ENCODE results near the gene COL9A3.
"Not testable (repeated sequence)": the region's sequence is repeated elsewhere in the genome, so short reads cannot be mapped to it uniquely, and the experiment has no call there.

The COL9A3 gene

GRCh38 chr20:62838128-62838891 lies 21.5 kb downstream of the COL9A3 start:
- no peak for DNase-seq

GRCh38 chr20:62839261-62839660 lies 22.4 kb downstream of the COL9A3 start:
- no peak for DNase-seq

GRCh38 chr20:62839816-62840215 lies 23.0 kb downstream of the COL9A3 start:
- no peak for DNase-seq

GRCh38 chr20:62840244-62841197 lies 23.7 kb downstream of the COL9A3 start:
- DNase-seq: no peak

- DNase-seq: no peak
These were observed 24.9 kb downstream of the COL9A3 start for GRCh38 chr20:62841705-62842212.

DNA sequence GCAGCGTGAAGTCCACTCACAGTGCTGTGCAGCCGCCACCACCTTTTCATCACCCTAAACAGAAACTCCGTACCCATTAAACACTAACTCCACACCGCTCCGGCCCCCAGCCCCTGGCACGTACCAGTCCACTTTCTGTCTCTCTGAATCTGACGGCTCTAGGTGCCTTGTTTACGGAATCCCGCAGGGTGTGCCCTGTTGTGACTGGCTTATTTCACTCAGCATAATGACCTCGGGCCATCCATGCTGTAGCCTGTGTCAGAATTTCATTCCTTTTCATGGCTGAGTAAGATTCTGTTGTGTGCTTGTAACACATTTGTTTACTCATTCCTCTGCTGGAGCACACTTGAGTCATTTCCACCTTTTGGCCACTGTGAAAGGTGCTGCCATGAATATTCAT lies 26.8 kb downstream of the COL9A3 start:
- no peak for DNase-seq

GRCh38 chr20:62844182-62844581 lies 27.3 kb downstream of the COL9A3 start:
- no peak for DNase-seq

GRCh38 chr20:62845416-62846160 lies 28.7 kb downstream of the COL9A3 start:
- no peak for DNase-seq

DNA sequence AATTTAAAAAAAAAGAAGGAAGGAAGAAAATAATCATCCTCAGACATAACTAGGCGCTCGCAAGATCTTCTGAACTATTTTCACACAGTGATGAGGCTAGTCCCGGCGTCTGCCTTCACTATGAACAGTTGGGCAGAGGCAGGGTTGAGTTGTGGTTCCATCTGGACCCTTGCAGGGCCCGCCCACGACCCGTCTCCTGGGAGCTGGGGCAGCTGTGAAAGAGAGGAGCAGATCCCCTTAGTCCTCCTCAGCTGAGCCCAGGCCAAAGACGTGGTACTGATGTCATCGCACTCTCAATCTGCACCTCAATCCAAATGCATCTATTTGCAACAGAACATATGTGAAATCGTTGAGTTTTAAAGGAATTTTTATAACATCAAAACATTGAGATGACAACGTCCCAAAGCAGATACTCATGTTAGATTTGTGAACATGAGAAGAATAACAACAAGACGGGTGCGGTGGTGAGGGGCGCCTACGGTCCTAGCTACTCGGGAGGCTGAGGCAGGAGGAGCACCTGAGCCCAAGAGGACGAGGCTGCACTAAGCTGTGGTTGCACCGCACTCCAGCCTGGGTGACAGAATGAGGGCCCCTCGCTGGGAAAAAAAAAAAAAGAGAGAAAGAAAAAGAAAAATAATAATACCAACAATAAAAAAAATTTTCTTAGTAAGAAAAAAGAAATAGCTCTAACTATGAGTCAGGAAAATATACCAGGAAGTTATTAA lies 29.5 kb downstream of the COL9A3 start:
- DNase-seq: no peak

GRCh38 chr20:62848917-62849316 lies 32.1 kb downstream of the COL9A3 start:
- not testable (repeated sequence) for DNase-seq

DNA sequence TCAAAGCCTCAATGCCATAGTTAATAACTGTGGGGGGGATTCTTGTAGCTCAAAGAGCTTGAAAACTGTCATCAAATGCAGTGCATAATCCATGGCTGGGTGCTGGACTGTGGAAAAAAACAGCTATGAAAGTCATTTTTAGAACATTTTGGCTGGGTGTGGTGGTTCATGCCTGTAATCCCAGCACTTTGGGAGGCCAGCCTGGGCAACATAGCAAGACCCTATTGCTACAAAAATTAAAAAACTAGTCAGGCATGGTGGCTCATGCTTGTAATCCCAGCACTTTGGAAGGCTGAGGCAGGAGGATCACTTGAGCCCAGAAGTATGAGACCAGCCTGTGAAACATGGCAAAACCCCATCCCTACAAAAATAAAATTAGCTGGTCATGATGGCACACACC lies 32.6 kb downstream of the COL9A3 start:
- no peak for DNase-seq

DNA sequence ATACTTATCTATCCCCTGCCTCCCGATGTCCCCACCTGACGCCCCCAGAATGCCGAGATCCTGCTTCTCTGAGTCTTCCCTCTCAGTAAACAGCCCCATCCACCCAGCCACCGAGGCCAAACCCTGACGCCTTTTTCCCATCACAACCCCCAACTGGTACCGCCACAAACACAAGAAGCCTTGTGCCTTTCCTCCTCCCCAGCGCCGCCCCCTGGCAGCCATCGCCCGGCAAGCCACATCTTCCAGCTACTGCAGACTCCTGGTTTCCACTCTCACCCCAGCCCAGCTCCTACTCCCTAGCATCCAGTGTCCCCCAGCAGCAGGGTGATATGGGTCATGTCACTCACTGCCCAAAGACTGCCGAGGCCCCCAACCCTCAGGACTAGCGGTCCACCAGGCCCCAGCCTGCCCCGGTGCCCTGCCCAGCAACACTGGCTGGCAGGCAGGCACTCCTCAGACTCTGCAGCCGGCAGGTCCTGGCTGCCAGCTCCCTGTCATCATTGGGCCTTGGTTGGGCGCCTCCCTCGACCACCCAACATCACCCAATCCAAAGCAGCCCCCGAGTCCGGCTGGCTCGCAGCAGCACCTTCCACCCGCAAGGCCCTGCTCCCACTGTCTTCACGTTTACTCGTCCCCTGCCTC lies 33.6 kb downstream of the COL9A3 start:
- no peak for DNase-seq

DNA sequence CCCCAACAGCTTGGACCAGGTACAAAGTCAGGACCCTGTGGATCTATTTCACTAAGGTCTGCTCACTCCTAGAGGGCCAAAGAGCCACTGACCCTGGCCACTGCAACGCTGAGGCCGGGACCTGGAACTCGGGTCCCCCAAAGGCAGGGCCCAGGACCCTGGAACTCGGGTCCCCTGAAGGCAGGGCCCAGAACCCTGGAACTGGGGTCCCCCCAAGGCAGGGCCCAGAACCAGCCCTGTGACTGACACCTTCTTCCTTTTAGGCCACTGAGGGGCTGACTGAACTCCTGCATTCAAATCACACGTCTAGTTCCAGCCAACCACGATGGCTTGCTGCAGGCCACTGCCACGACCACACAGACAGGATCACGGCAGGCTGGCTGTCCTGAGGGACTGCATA lies 35.3 kb downstream of the COL9A3 start:
- no peak for DNase-seq

- DNase-seq: no peak
These were observed 36.0 kb downstream of the COL9A3 start for GRCh38 chr20:62852841-62853240.

DNA sequence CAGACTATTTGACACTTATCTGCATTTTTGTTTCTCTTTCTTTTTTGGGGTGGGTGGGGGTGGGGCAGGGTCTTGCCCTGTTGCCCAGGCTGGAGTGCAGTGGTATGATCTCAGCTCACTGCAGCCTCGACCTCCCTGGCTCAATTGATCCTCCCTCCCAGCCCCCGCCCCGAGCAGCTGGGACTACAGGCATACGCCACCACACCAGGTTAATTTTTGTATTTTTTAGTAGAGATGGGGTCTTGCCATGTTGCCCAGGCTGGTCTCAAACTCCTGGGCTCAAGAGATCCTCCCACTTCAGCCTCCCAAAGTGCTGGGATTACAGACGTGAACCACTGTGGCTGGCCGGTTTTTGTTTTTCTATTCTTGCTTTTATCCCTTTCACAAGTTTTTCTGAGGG lies 36.5 kb downstream of the COL9A3 start:
- DNase-seq: not testable (repeated sequence)

DNA sequence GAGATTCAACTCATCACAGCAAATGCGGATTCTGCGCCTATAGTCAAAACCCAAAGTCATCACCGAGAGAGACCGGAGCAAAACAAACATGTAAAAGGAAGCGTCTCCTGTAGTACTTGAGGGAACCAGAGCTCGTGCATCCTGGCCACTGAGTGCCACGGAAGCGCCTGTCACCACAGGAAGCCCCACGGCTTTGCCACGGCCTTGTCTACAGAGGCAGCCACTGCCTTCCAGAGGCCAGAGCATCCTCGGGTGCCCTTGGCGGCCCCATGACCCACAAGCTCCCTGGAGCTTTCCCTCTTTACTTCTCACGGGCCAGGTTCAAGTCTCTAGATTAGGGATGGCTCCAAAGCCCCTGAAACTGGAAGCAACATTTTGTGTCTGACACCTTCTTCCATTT lies 37.3 kb downstream of the COL9A3 start:
- no peak for DNase-seq

DNA sequence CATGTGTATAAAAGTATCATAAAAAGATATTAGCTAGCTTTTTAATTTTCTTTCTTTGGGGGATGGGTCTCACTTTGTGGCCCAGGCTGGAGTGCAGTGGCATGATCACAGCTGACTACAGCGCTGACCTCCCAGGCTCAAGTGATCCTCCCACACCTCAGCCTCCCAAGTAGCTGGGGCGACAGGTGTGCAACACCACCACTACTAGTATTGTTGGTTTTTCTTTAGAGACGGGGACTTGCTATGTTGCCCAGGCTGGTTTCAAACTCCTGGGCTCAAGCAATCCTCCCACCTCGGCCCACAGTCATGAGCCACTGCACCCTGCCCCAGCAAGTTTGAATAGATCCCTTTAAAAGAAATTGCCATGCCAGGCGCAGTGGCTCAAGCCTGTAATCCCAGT lies 38.3 kb downstream of the COL9A3 start:
- DNase-seq: no peak

DNA sequence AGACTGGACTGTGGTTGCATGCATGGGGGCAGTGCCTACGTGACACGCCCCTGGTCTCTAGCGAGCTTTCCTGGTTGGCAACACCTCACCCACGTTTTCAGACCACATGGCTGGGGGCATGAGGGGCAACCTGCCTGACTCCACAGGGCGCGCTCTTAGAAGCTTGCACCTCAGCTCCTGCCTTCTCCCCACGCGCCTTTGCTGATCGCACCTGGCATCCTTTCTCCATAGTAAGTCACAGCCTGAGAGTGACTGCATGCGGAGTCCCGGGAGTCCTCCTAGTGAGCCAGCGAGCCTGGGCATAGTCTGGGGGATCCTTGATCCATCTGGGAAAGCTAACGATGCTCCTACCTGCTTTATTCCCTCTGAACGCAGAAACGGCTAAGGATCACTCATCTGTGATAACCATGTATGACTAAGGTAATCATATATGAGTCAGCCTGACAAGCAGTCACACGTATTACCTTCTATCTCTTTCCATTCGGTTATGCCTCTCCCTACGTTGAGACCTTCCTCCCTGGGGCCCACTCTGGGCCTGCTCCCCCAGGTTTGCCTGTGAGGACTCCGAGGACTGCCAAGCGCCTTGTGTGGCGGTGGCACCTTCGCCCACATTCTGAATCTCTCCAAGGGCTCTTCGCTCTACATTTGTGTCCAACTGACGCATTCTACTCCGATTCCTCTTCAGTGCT lies 40.2 kb downstream of the COL9A3 start:
- no peak for DNase-seq

DNA sequence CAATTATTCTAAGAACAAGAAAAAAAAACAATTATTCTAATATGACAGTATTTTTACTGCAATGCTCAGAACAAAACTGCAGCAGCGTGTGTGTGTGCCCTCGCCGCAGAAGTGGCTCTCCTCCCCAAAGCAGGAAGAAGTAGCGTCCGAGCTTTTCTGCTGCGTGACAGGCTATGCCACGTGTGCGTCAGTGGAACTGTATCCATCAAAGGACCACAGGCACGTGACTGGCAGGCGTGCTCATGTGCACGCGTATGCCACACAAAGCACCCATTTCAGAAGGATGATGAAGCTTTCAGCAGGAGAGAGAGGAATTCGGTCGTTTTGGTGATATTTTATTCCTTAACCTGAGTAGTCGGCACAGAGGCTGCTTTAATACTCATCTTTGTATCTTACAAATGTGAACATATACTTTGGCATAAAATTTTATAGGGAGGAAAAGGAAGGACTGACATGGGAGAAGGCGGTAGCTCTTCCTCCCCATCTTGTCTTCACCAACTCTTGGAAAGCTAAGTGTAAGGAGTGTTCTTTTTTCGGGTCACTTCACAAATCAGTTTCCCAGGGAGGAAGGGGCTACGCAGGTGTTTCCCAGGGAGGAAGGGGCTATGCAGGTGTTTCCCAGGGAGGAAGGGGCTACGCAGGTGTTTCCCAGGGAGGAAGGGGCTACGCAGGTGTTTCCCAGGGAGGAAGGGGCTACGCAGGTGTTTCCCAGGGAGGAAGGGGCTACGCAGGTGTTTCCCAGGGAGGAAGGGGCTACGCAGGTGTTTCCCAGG lies 41.4 kb downstream of the COL9A3 start:
- no peak for DNase-seq

GRCh38 chr20:62859721-62860120 lies 42.9 kb downstream of the COL9A3 start:
- no peak for DNase-seq
